GM18951 (cell line): ENCODE measurements around the gene MOGAT1.
"Not testable (repeated sequence)": the region's sequence is repeated elsewhere in the genome, so short reads cannot be mapped to it uniquely, and the experiment has no call there.

Experiments used
- POLR2A ChIP-seq: IDR thresholded peaks from 4 replicates; pipeline ENCODE4 v1.6.1; 2011; ENCODE audit warnings: mild to moderate bottlenecking; ENCODE audit not compliant: insufficient read length, insufficient read depth; ENCODE audit errors: extremely low read depth
- in situ Hi-C: fragments of 300-500 bp; cut with MboI; formaldehyde crosslinking; loops from one replicate; pipeline ENCODE4 v1.12.0; 2022; ENCODE audit warnings: low sequenced_read_pairs, mixed read lengths, inconsistent platforms; ENCODE audit not compliant: unreplicated experiment

Gene MOGAT1

DNA sequence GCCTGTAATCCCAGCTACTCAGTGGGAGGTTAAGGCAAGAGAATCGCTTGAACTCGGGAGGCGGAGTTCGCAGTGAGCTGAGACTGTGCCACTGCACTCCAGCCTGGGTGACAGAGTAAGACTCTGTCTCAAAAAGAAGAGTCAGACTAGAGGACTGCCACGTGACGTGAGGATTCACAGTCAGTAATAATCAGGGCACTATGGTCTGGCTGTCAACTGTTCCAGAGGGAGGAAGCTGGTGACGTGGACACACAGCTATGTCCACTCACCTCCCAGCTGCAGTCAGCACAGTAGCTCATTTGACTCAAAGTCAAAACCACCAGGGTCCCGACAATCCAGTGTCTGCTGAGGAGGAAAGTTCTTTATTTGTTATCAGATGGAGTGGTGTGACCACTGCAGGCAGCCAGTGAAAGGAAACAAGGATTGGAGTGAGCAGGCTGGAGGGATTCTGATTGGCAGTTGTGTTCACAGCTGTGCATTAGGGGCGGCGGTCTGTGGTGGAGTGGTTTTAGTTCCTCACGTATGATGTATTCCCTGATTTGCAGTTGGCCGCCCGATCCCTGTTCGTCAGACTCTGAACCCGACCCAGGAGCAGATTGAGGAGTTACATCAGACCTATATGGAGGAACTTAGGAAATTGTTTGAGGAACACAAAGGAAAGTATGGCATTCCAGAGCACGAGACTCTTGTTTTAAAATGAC, 37.9 kb downstream of the MOGAT1 start:
- no peak for TF ChIP-seq POLR2A
- in situ Hi-C loops: loop anchor here (5.0 kb wide), 1 partner anchor 193 kb away; no protein-coding TSS in a partner anchor

DNA sequence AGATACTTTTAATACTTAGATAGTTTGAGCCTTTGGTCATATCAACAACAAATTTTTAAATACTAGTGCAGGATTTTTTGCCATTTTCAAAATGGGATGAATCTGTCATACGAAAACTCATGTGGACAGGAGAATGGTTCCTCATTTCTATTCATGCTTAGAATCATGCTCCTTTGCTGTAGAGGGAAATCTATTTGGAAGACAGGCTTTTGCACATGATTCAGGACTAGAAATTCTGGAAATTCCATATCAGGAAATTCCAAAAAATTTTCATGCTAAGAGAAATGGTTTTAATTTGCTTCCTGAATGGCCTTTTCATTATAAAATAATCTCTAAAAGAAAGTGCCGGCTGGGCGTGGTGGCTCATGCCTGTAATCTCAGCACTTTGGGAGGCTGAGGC, 39.3 kb downstream of the MOGAT1 start:
- no peak for TF ChIP-seq POLR2A
- in situ Hi-C loops: no loop called here

DNA sequence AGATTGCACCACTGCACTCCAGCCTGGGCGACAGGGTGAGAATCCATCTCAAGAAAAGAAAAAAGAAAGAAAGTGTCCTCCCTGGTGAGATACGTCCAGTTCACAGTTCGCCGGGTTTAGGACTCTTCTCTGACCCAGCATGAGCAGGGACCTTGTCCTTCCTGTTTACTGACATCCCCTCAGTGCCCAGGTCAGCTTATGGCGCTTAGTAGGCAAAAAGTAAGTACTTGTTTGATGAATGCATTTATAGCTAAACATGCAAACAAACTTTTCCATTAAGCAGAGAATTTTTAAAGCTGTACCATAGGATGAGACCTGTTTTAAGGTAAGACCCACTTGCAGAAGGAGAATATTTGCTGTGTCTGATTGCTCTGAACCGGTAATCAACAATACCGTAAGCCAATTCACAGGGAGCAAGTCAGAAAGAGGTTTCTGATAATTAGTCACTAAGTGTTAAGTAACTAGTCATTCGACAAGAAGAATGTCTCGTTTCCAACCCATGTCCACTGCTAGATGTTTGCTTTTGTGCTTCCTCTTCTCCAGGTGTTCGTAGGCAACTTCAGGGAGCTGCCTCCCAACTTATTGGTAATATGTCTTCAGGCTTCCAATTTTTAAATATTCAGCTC, 40.0 kb downstream of the MOGAT1 start:
- in situ Hi-C loops: no loop called here
- no peak for TF ChIP-seq POLR2A

DNA sequence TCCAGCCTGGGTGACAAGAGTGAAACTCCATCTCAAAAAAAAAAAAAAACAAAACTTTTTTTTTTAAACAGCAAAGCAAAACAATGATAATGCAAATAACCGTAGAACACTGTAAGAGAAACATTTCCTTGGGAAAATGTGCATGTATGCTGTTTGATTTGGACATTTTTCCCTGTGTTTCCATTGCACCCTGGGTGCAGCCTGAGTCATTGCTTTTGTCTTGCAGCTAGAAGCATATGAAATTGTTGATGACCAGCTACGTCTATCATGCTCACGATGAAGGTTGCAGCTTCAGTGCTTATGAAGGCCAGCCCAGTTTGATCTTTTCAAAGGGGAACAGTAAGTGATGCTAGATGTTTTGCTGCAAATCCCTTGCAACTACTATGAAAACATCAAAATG, 41.5 kb downstream of the MOGAT1 start:
- in situ Hi-C loops: no loop called here
- TF ChIP-seq POLR2A: no peak

DNA sequence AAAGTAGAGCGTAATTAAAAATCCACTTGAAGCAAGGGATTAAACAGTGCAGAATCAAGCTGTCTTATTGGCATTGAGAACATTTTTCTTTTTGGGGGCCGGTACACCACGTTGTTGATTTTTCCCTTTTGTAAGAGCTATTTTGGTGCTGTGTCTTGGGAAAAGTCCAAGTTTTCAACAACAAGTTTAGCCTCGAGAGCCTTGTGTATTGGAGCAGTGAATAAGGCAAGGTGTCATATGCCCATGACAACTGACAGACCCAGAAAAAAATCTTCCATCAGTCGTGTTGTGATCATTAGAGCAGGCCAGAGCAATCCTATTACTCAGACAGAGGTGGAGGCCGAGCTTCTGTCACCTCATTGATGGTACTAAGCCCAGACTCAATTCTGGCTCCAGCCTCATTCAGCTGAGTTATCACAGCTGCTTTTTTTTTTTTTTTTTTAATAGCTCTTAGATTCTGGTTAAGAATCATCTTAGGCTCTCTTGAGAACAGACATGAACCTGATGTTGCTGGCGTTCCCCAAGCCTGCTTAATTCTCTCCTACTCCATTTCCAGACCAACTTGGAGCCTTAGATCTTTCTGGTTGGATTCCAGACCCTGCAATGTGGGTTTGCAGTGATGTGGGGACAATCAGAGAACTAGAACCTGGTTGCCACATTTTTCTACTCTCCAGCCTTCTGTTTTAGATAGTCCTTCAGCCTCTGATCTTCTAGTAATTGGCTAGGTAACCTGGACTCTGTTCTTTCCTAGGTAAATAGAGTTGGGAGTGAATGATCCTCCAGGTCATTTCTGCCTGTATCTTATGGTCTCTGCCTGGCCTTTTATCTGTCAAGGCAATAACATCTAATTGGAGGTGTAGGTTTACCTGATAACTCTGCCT, 43.1 kb downstream of the MOGAT1 start:
- no peak for TF ChIP-seq POLR2A
- in situ Hi-C loops: no loop called here

DNA sequence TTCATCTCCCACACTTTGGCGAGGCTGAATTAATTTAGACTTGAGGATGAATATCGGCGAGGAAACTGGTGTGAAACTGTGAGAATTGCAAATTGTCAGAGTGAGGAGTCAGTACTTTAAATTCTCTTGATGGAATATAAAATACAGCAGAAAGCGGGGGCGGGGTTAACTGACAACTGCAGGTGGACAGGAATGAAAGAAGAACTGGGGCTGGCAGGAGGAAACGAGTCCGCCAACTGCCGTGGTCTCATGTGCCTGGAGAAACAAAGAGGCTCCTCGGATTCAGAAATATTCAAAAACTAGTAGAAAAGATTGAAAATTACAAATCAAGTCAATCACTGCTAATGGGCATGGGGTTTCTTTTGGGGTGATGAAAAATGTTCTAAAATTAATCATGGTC, 44.3 kb downstream of the MOGAT1 start:
- TF ChIP-seq POLR2A: no peak
- in situ Hi-C loops: no loop called here

DNA sequence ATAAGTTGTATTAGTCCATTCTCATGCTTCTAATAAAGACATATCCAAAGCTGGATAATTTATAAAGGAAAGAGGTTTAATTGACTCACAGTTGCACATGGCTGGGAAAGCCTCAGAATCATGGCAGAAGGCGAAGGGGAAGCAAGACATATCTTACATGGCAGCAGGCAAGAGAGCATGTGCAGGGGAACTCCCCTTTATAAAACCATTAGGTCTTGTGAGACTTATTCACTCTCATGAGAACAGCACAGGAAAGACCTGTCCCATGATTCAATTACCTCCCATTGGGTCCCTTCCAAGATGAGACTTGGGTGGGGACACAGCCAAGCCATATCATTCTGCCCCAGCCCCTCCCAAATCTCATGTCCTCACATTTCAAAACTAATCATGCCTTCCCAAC, 48.3 kb downstream of the MOGAT1 start:
- in situ Hi-C loops: not testable (repeated sequence)

DNA sequence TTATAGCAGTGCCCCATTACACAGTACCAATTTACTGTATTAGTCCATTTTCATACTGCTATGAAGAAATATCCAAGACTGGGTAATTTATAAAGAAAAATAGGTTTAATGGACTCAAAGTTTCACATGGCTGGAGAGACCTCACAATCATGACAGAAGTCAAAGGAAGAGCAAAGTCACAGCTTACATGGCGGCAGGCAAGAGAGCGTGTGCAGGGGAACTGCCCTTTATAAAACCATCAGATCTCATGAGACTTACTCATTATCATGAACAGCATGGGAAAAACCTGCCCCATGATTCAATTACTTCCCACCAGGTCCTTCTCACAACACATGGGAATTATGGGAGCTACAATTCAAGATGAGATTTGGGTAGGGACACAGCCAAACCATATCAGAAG, 50.1 kb downstream of the MOGAT1 start:
- in situ Hi-C loops: not testable (repeated sequence)

DNA sequence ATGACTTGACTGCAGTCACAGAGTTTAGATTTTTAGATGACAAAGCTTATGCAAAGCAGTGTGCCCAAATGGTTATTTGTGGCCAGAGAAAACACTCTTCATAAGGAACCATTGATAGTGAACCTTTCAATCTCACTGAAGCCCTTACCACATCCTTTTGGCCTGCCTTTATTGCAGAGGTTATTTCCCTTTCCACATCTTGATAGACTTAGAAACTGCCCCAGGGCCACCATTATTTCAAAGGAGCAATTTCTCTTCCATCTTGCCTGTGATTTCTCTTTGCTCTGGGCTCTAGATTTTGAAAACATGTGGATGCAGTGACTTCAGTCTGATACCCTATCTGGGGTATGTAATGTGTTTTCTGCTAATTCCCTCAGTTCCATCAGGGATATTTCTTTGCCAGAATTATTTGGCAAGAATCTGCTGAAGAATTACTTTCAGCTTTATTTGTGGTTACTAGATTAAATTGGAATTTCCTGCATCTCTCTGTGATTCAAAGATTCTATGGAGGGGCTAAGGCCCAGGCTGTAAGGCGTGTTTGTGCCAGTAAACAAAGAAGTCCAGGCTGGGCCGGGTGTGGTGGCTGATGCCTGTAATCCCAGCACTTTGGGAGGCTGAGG, 51.0 kb downstream of the MOGAT1 start:
- in situ Hi-C loops: no loop called here
- no peak for TF ChIP-seq POLR2A

DNA sequence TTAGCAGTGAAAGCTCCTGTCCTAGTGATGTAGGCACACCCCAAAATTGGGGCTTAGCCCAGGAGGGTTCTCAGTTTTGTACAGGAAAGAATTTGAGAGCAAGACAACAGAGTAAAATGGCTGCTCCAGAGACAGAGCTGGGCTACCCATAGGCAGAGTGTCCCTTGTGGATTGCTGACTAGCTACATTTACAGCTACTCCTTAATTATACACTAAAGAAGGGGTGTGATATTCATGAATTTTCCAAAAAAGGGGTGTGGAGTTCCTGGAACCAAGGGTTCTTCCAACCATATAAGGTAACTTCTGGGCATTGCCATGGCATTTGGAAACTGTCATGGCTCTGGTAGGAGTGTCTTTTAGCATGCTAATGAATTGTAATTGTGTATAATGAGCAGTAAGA, 52.8 kb downstream of the MOGAT1 start:
- TF ChIP-seq POLR2A: no peak
- in situ Hi-C loops: no loop called here

DNA sequence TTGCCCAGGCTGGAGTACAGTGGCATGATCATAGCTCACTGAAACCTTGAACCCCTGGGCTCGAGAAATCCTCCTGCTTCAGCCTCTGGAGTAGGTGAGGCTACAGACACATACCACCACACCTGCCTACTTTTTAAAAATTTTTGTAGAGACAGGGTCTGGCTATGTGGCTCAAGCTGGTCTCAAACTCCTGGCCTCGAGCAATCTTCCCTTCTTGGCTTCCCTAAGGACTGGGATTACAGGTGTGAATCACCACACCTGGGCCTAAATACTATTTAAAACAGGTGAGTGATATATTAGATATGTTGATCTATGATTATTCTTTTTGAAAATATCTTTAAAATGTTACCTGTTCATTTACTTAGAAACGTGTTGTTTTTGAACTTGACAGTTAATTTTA, 57.2 kb downstream of the MOGAT1 start:
- TF ChIP-seq POLR2A: no peak
- in situ Hi-C loops: no loop called here

DNA sequence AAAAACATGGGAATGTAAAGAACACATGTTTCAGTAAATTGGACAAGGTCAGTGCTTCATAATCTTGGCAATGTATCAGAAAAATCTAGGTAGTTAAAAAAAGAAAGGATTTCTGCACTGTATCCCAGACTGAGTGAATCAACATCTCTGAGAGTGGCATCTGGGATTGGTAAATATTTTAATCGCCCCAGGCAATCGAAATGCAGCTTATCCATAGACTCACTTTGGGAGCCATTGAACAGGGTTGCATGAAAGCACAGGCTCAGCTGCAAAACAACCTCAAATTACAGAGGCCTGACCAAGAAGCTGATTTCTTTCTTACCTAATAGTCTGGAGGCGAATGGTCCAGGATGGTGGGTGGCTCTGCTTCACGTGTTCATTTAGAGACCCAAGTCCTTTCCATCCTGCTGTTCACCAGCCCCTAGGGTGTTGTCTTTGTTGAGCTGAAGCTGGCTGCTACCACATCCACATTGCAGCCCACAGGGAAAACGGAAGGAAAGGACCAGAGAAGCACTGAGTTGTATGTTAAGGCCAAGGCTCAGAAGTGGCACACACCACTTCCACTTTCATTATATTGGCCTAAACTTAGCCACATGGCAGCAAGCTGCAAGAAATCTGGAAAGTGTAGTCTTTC, 59.0 kb downstream of the MOGAT1 start:
- in situ Hi-C loops: no loop called here
- TF ChIP-seq POLR2A: no peak

DNA sequence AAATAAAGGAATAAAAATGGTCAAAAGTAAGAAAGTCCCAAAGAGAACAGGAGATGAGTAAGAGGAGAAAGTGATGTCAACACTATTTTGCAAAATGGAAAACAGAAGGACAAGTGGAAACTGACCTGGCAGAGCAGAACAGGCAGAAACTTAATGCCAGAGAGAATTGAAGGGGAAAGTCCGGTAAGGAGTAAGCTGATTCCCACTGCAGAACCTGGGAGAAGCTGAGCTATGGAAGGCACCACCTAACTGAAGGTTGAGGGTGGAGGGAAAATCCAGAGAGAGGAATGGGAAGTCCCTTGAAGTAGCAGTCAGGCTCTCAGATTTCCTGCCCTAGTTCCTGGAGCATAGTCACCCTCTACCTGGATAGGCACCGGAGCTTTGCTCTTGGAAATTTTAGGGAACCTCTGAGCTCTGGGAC, 59.8 kb downstream of the MOGAT1 start:
- in situ Hi-C loops: no loop called here
- no peak for TF ChIP-seq POLR2A
